IMR-90 (cell line): ENCODE results near the gene FSIP1. TPM values are rescaled to one million over a fixed set of nuclear protein-coding genes. Genes with fewer than 3 reads are reported as not detected.

Source experiments
- ATAC-seq: fragments of 200-7000 bp; cut with Tn5 transposase; 2 replicates; pipeline ENCODE4 v1.9.1; 2020; ENCODE audit warnings: low read depth, mild to moderate bottlenecking, moderate library complexity
- BruUV-seq: library from RNA; stranded (reverse); fragments of 400-500 nt; replicated peaks from 2 replicates; lab custom pipeline; 2021; lab: Mats Ljungman, UMichigan
- CTCF ChIA-PET: fragments of 300-600 bp; formaldehyde crosslinking; extraction: SDS; loops from one replicate; lab custom pipeline; 2021; ENCODE audit warnings: antibody characterized with exemption; lab: Yijun Ruan, JAX
- POLR2A ChIA-PET: fragments of 300-600 bp; sonication (Branson Sonifier 250); formaldehyde crosslinking; loops from one replicate; lab custom pipeline; 2022; ENCODE audit warnings: antibody characterized with exemption; ENCODE audit not compliant: unreplicated experiment; lab: Charles Lee
- DNase-seq: peaks from one replicate; pipeline ENCODE4 v3.0.0; 2013
- H2AFZ ChIP-seq: replicated peaks from 2 replicates; pipeline ENCODE3; 2013; ENCODE audit warnings: low read length, mild to moderate bottlenecking; ENCODE audit not compliant: poor library complexity
- H2AK5ac ChIP-seq: 2 replicates; pipeline ENCODE4 v1.6.1; 2013; ENCODE audit warnings: low read depth, low read length, inconsistent platforms
- H2AK9ac ChIP-seq: replicated peaks from 2 replicates; pipeline ENCODE3; 2013; ENCODE audit warnings: mild to moderate bottlenecking, low read depth, low read length, moderate library complexity; ENCODE audit not compliant: poor library complexity
- H2BK120ac ChIP-seq: 2 replicates; pipeline ENCODE4 v1.6.1; 2013; ENCODE audit warnings: low read depth, low read length, inconsistent platforms
- H2BK15ac ChIP-seq: 3 replicates; pipeline ENCODE4 v1.6.1; 2013; ENCODE audit warnings: low read depth, low read length, inconsistent platforms
- H2BK20ac ChIP-seq: 2 replicates; pipeline ENCODE4 v1.6.1; 2013; ENCODE audit warnings: low read depth, mild to moderate bottlenecking, inconsistent platforms, low read length, moderate library complexity
- H2BK5ac ChIP-seq: 2 replicates; pipeline ENCODE4 v1.6.1; 2013; ENCODE audit warnings: mild to moderate bottlenecking, low read depth, low read length, inconsistent platforms; ENCODE audit not compliant: poor library complexity, severe bottlenecking
- H3K14ac ChIP-seq: replicated peaks from 2 replicates; pipeline ENCODE4 v1.6.1; 2013; ENCODE audit warnings: low read depth, low read length, inconsistent platforms
- H3K18ac ChIP-seq: 2 replicates; pipeline ENCODE4 v1.6.1; 2013; ENCODE audit warnings: low read depth, low read length, control low read depth
- H3K23ac ChIP-seq: 2 replicates; pipeline ENCODE4 v1.6.1; 2013; ENCODE audit warnings: low read depth, low read length, inconsistent platforms
- H3K27ac ChIP-seq: 2 replicates; pipeline ENCODE4 v1.5.1; 2013; ENCODE audit warnings: mild to moderate bottlenecking, control low read depth, low read length; ENCODE audit not compliant: insufficient read depth
- H3K27me3 ChIP-seq: 2 replicates; pipeline ENCODE4 v1.6.1; 2013; ENCODE audit warnings: low read length; ENCODE audit not compliant: control insufficient read depth, insufficient read depth
- H3K36me3 ChIP-seq: 2 replicates; pipeline ENCODE4 v1.6.1; 2013; ENCODE audit warnings: low read length, mixed read lengths; ENCODE audit not compliant: control insufficient read depth, insufficient read depth
- H3K4ac ChIP-seq: 2 replicates; pipeline ENCODE4 v1.6.1; 2013; ENCODE audit warnings: low read depth, low read length, inconsistent platforms
- H3K4me1 ChIP-seq: 2 replicates; pipeline ENCODE4 v1.6.1; 2013; ENCODE audit warnings: low read length, mixed read lengths; ENCODE audit not compliant: control insufficient read depth, insufficient read depth
- H3K4me2 ChIP-seq: 2 replicates; pipeline ENCODE4 v1.6.1; 2013; ENCODE audit warnings: low read depth, mild to moderate bottlenecking, control low read depth, low read length, moderate library complexity
- H3K4me3 ChIP-seq: 2 replicates; pipeline ENCODE4 v1.5.1; 2013; ENCODE audit warnings: low read depth, mild to moderate bottlenecking, control low read depth, low read length, moderate library complexity; ENCODE audit not compliant: insufficient read depth
- H3K56ac ChIP-seq: 2 replicates; pipeline ENCODE4 v1.6.1; 2013; ENCODE audit warnings: low read length, inconsistent platforms; ENCODE audit not compliant: insufficient read depth; ENCODE audit errors: extremely low read depth
- H3K79me1 ChIP-seq, 2 experiments: 2 replicates each; pipeline ENCODE4 v1.6.1; 2013; ENCODE audit warnings: low read length in 2 of 2, inconsistent platforms in 1 of 2, low read depth in 1 of 2
- H3K9ac ChIP-seq: 2 replicates; pipeline ENCODE4 v1.6.1; 2013; ENCODE audit warnings: low read depth, low read length, control low read depth
- H3K9me1 ChIP-seq: 2 replicates; pipeline ENCODE4 v1.6.1; 2013; ENCODE audit warnings: low read length, inconsistent platforms; ENCODE audit not compliant: insufficient read depth
- H3K9me3 ChIP-seq: 2 replicates; pipeline ENCODE4 v1.6.1; 2013; ENCODE audit warnings: low read length; ENCODE audit not compliant: control insufficient read depth, insufficient read depth
- H4K20me1 ChIP-seq: 2 replicates; pipeline ENCODE4 v1.6.1; 2013; ENCODE audit warnings: low read length, inconsistent platforms; ENCODE audit not compliant: insufficient read depth
- H4K5ac ChIP-seq: 2 replicates; pipeline ENCODE4 v1.6.1; 2013; ENCODE audit warnings: mild to moderate bottlenecking, low read depth, low read length, control low read depth
- H4K8ac ChIP-seq, 2 experiments: 2 replicates each; pipeline ENCODE4 v1.6.1; 2013; ENCODE audit warnings: low read depth in 2 of 2, low read length in 2 of 2, control low read depth in 1 of 2, inconsistent platforms in 1 of 2
- H4K91ac ChIP-seq: 2 replicates; pipeline ENCODE4 v1.6.1; 2013; ENCODE audit warnings: low read depth, low read length, inconsistent platforms; ENCODE audit not compliant: insufficient read depth
- BHLHE40 ChIP-seq: fragments of 150-350 bp; IDR thresholded peaks from 2 replicates; pipeline ENCODE4 v1.6.1; 2016; ENCODE audit warnings: mild to moderate bottlenecking, low read depth, low read length
- CEBPB ChIP-seq: IDR thresholded peaks from 2 replicates; pipeline ENCODE4 v1.6.1; 2012; ENCODE audit warnings: low read depth, low read length, improper control_type of control experiment
- CHD1 ChIP-seq: IDR thresholded peaks from 2 replicates; pipeline ENCODE4 v1.6.1; 2012; ENCODE audit warnings: low read depth, low read length, improper control_type of control experiment
- MXI1 ChIP-seq: IDR thresholded peaks from 2 replicates; pipeline ENCODE4 v1.6.1; 2012; ENCODE audit warnings: low read depth, mild to moderate bottlenecking, low read length, moderate library complexity, borderline replicate concordance
- NFE2L2 ChIP-seq: fragments of 150-350 bp; IDR thresholded peaks from 2 replicates; pipeline ENCODE4 v1.6.1; 2016; ENCODE audit warnings: low read depth, mild to moderate bottlenecking, low read length
- RCOR1 ChIP-seq: IDR thresholded peaks from 2 replicates; pipeline ENCODE4 v1.6.1; 2012; ENCODE audit warnings: mild to moderate bottlenecking, low read length, improper control_type of control experiment; ENCODE audit not compliant: insufficient replicate concordance
- WGBS, 2 experiments: methylation state at CpG; one replicate each; pipeline versions ENCODE4 v1.1.5 to v1.1.7; 2013; ENCODE audit warnings: missing lambda C conversion rate in 2 of 2; ENCODE audit not compliant: insufficient read length in 1 of 2; ENCODE audit errors: extremely low coverage in 2 of 2; 5-methylcytosine and 5-hydroxymethylcytosine counted together
- dilution Hi-C: fragments of 300-500 bp; cut with HindIII; formaldehyde crosslinking; loops from one replicate; pipeline ENCODE4 v1.14.3; 2018; ENCODE audit warnings: low sequenced_read_pairs; ENCODE audit not compliant: unreplicated experiment
- in situ Hi-C: fragments of 300-500 bp; cut with MboI; formaldehyde crosslinking; loops from 3 replicates; pipeline ENCODE4 v1.14.3; 2019; ENCODE audit warnings: low sequenced_read_pairs, inconsistent platforms, mixed read lengths
- intact Hi-C: fragments of 100-400 bp; cut with micrococcal nuclease; formaldehyde crosslinking; loops from 2 replicates; pipeline ENCODE4 v1.10.0; 2022
- polyA plus RNA-seq, 3 experiments: library from polyadenylated mRNA; depleted of rRNA; stranded (reverse); fragments of >200 nt; gene quantifications; 2 replicates each; pipeline ENCODE4 v1.2.3, GENCODE V29; 2012; ENCODE audit warnings: low replicate concordance in 1 of 3
- total RNA-seq: library from RNA; depleted of rRNA; stranded (reverse); fragments of >200 nt; gene quantifications from 2 replicates; pipeline ENCODE4 v1.2.3, GENCODE V29; 2012
- TF ChIP-seq, protein P1 (sequence below): fragments of 150-350 bp; IDR thresholded peaks from 2 replicates; pipeline ENCODE4 v1.6.1; 2016; ENCODE audit warnings: low read depth, mild to moderate bottlenecking, low read length, moderate library complexity, borderline replicate concordance
- TF ChIP-seq, protein P2 (sequence below): fragments of 150-350 bp; IDR thresholded peaks from 2 replicates; pipeline ENCODE4 v1.6.1; 2017; ENCODE audit warnings: mild to moderate bottlenecking, antibody characterized with exemption, low read length, low read depth

The FSIP1 gene
- total and polyA plus RNA-seq, 2 of the 4 experiments (the other 2 are of a cell fraction): 0.10 to 0.18 TPM

DNA sequence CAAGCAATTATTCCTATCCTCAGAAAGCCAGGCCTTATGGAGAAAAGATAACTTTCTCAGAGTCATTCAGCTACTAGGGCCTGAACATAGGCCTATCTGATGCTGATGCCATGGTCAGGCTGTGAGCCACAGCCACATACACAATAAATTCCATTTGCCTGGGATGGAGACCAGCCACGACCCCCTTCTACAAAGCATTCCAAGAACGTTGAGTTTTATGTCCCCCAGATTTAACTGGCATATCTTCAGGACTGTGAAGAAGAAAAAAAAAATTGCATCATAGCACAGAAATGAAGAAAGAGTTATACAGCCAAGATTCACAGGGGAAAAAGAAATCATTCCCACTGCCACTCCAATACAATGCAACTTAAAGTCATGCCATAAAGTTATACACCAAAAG, 101.8 kb downstream of the FSIP1 start:
- Histone ChIP-seq H3K79me1 (no peaks in the 10 kb centered on the region), H3K4ac (no peak overlapping the region), H2BK15ac (no peak overlapping the region), H2BK20ac (peak overlapping the region; percentile 35; the same call in 1 of the 2 replicates), H3K23ac (no peak overlapping the region), H4K5ac (no peak overlapping the region), H3K9me3 (no peaks in the 10 kb centered on the region), H2AK9ac (no peak overlapping the region), H2BK5ac (peak overlapping the region; percentile 4), H3K27me3 (no peaks in the 10 kb centered on the region), H2AFZ (no peak overlapping the region), H4K8ac (no peak overlapping the region; a peak in 1 of 4 replicates), H3K18ac (no peak overlapping the region), H4K91ac (no peak overlapping the region), H3K27ac (no peak overlapping the region), H3K9me1 (no peaks in the 10 kb centered on the region), H3K4me1 (peaks cover 3% of the 10 kb centered on the region), H3K14ac (no peak overlapping the region), H3K9ac (no peak overlapping the region), H3K56ac (no peak overlapping the region), H3K4me2 (no peak overlapping the region), H3K4me3 (no peak overlapping the region), H4K20me1 (no peaks in the 10 kb centered on the region), H3K36me3 (no peaks in the 10 kb centered on the region), H2AK5ac (no peak overlapping the region), H2BK120ac (no peak overlapping the region)
- BruUV-seq: no TSS peak
- DNase-seq: peak; percentile 52
- in situ Hi-C loops (loop anchor here (5.0 kb wide), 1 partner anchor 81 kb away; no protein-coding TSS in a partner anchor), intact Hi-C loops (loop anchor here (5.0 to 10.0 kb wide), 3 partner anchors 79 to 506 kb away; partner anchors contain the start of gene EIF2AK4), dilution Hi-C loops (no loop called here)
- no peak for TF ChIP-seq NFE2L2
- TF ChIP-seq, protein P1, sequence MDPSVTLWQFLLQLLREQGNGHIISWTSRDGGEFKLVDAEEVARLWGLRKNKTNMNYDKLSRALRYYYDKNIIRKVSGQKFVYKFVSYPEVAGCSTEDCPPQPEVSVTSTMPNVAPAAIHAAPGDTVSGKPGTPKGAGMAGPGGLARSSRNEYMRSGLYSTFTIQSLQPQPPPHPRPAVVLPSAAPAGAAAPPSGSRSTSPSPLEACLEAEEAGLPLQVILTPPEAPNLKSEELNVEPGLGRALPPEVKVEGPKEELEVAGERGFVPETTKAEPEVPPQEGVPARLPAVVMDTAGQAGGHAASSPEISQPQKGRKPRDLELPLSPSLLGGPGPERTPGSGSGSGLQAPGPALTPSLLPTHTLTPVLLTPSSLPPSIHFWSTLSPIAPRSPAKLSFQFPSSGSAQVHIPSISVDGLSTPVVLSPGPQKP: no peak
- TF ChIP-seq MXI1: no peak
- peak; percentile 74 for TF ChIP-seq CEBPB
- TF ChIP-seq BHLHE40: no peak
- TF ChIP-seq, protein P2, sequence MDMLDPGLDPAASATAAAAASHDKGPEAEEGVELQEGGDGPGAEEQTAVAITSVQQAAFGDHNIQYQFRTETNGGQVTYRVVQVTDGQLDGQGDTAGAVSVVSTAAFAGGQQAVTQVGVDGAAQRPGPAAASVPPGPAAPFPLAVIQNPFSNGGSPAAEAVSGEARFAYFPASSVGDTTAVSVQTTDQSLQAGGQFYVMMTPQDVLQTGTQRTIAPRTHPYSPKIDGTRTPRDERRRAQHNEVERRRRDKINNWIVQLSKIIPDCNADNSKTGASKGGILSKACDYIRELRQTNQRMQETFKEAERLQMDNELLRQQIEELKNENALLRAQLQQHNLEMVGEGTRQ: no peak
- no peak for TF ChIP-seq CHD1
- TF ChIP-seq RCOR1: no peak
- WGBS, 2 experiments: no CpG with 5 or more reads among the region's 2 CpGs
- CTCF ChIA-PET: interaction anchor here (1.9 kb wide), 1 partner anchor 75 kb away, joined by 5 read pairs; no protein-coding TSS in a partner anchor
- POLR2A ChIA-PET: interaction anchor here (0.6 kb wide), 1 partner anchor 93 kb away, joined by 3 read pairs; no protein-coding TSS in a partner anchor
- ATAC-seq: peak; percentile 65
